Psoas muscle (tissue), 8 donors: ENCODE measurements around the gene EYA2. TPM values are rescaled to one million over a fixed set of nuclear protein-coding genes. Genes with fewer than 3 reads are reported as not detected.

Source experiments
- ATAC-seq, 4 donors: fragments of 200-7000 bp; cut with Tn5 transposase; one replicate each; pipeline ENCODE4 v1.9.1; 2020; ENCODE audit warnings: moderate library complexity in 3 of 4, mild to moderate bottlenecking in 2 of 4
- DNase-seq, 2 donors: peaks; one replicate each; pipeline ENCODE4 v3.0.0-alpha.2; 2020
- H3K27ac ChIP-seq: fragments of 200-600 bp; one replicate; pipeline ENCODE4 v1.8.0; 2022
- H3K27me3 ChIP-seq, 3 donors: fragments of 200-600 bp in 1 of 3; one replicate each; pipeline versions ENCODE4 v1.6.1 to v1.8.0; 2013 to 2022; ENCODE audit warnings: low read length in 2 of 3, mild to moderate bottlenecking in 2 of 3, moderate library complexity in 1 of 3; ENCODE audit not compliant: insufficient read depth in 3 of 3
- H3K36me3 ChIP-seq, 2 donors: fragments of 200-600 bp in 1 of 2; one replicate each; pipeline versions ENCODE4 v1.6.1 to v1.8.0; 2013 to 2022; ENCODE audit warnings: low read depth in 1 of 2, mild to moderate bottlenecking in 1 of 2, moderate library complexity in 1 of 2; ENCODE audit not compliant: insufficient read depth in 1 of 2
- H3K4me1 ChIP-seq: fragments of 200-600 bp; one replicate; pipeline ENCODE4 v1.8.0; 2022
- H3K4me3 ChIP-seq: fragments of 200-600 bp; one replicate; pipeline ENCODE4 v1.8.0; 2022; ENCODE audit warnings: mild to moderate bottlenecking
- H3K9me3 ChIP-seq: fragments of 200-600 bp; one replicate; pipeline ENCODE4 v1.8.0; 2022
- CTCF ChIP-seq: fragments of 200-600 bp; IDR thresholded peaks from one replicate; pipeline ENCODE4 v1.8.0; 2022; ENCODE audit warnings: antibody characterized with exemption
- WGBS, 3 donors: extraction: QIAGEN DNeasy Blood & Tissue Kit; methylation state at CpG; one replicate each; pipeline versions ENCODE4 v1.1.6 to v1.1.7; 2013; 5-methylcytosine and 5-hydroxymethylcytosine counted together
- intact Hi-C, 2 donors: fragments of 100-400 bp; cut with DNase I; formaldehyde crosslinking; loops; one replicate each; pipeline versions ENCODE4 v1.11.0 to v1.14.2; 2022
- polyA plus RNA-seq, 3 donors: library from polyadenylated mRNA; stranded (reverse); fragments of 200-250 nt; gene quantifications; one replicate each; pipeline ENCODE4 v1.2.3, GENCODE V29; 2013
- total RNA-seq, 4 donors: library from RNA; stranded (reverse); fragmentation: NEBNext Ultra II Directional in 2 of 4; extraction: Animal tissue kit (Norgen Biotek cat#: 25700) in 2 of 4; gene quantifications; one replicate each; pipeline versions ENCODE4 v1.2.1 to v1.2.4, GENCODE V29; 2021 to 2023
- donor health status: healthy with polysubstance abuse.
- donor health status: DM: no; HTN: no; CAD: no; lungs with moderate emphysema.
- donor health status: Bipolar disorder and iron deficiency.
- donor health status: healthy.
- donor health status: DM: yes; HTN: yes; CAD: no.
- donor health status: DM: no; HTN: no; CAD: no.
- donor health status: DM: no; HTN: no; CAD: no.
- donor health status: DM: yes; HTN: yes; CAD: no.

The EYA2 gene
- total and polyA plus RNA-seq, 7 donors, result 0.72 to 4.0 (median 2.0) TPM

- H3K27me3 ChIP-seq, result no peaks in the 10 kb centered on the region
- 26 to 48% (median 36%) methylated on average over 2 of the region's 2 CpGs for WGBS, 3 donors
- H3K9me3 ChIP-seq, result peaks cover 11% of the 10 kb centered on the region
- no peaks in the 10 kb centered on the region for H3K36me3 ChIP-seq
- DNase-seq (no peak), ATAC-seq (no peak)
- H3K4me1 ChIP-seq, result no peaks in the 10 kb centered on the region
- H3K27ac ChIP-seq, result no peak overlapping the region
- TF ChIP-seq CTCF, result no peak
- intact Hi-C loops, result no loop called here
- H3K4me3 ChIP-seq, result no peak overlapping the region
Observed at GRCh38 chr20:47063407-47063806, 168.8 kb downstream of the EYA2 start.

- TF ChIP-seq CTCF, result no peak
- no peaks in the 10 kb centered on the region for H3K27me3 ChIP-seq
- H3K4me3 ChIP-seq, result no peak overlapping the region
- H3K9me3 ChIP-seq, result peaks cover 11% of the 10 kb centered on the region
- no peak for DNase-seq
- intact Hi-C loops, result no loop called here
- ATAC-seq, result no peak
- H3K4me1 ChIP-seq, result no peaks in the 10 kb centered on the region
- no peaks in the 10 kb centered on the region for H3K36me3 ChIP-seq
- 80 to 89% (median 85%) methylated on average over 3 of the region's 3 CpGs for WGBS, 3 donors
- H3K27ac ChIP-seq, result no peak overlapping the region
Observed at GRCh38 chr20:47063808-47064207, 169.2 kb downstream of the EYA2 start.

- Histone ChIP-seq H3K27ac (no peak overlapping the region), H3K4me1 (no peaks in the 10 kb centered on the region), H3K36me3 (no peaks in the 10 kb centered on the region), H3K9me3 (peaks cover 11% of the 10 kb centered on the region), H3K27me3 (no peaks in the 10 kb centered on the region), H3K4me3 (no peak overlapping the region)
- ATAC-seq (no peak), DNase-seq (no peak)
- intact Hi-C loops, result no loop called here
- 40 to 49% (median 48%) methylated on average over 4 of the region's 4 CpGs for WGBS, 3 donors
- no peak for TF ChIP-seq CTCF
Observed at GRCh38 chr20:47066484-47067270, 172.0 kb downstream of the EYA2 start.

- Histone ChIP-seq H3K4me3 (no peak overlapping the region), H3K4me1 (no peaks in the 10 kb centered on the region), H3K27ac (no peak overlapping the region), H3K36me3 (no peaks in the 10 kb centered on the region), H3K9me3 (peaks cover 11% of the 10 kb centered on the region), H3K27me3 (no peaks in the 10 kb centered on the region)
- ATAC-seq (no peak), DNase-seq (no peak)
- 92 to 96% (median 92%) methylated on average over 3 of the region's 3 CpGs for WGBS, 3 donors
- intact Hi-C loops, result no loop called here
- no peak for TF ChIP-seq CTCF
Observed at GRCh38 chr20:47067776-47068175, 173.1 kb downstream of the EYA2 start.

- TF ChIP-seq CTCF, result no peak
- no peaks in the 10 kb centered on the region for H3K27me3 ChIP-seq
- DNase-seq (no peak), ATAC-seq (no peak)
- H3K27ac ChIP-seq, result no peak overlapping the region
- H3K4me3 ChIP-seq, result no peak overlapping the region
- intact Hi-C loops, result no loop called here
- H3K36me3 ChIP-seq, result no peaks in the 10 kb centered on the region
- peaks cover 11% of the 10 kb centered on the region for H3K9me3 ChIP-seq
- no peaks in the 10 kb centered on the region for H3K4me1 ChIP-seq
- 87 to 88% (median 87%) methylated on average over 3 of the region's 3 CpGs for WGBS, 3 donors
Observed at GRCh38 chr20:47070176-47070575, 175.5 kb downstream of the EYA2 start.
